Activated T-cell treated with anti-CD3 and anti-CD28 coated beads, Interleukin-2, amount 50 U/mL, for 72 hours (primary cell): Measurements from ENCODE around the gene ARL15. TPM values are rescaled to one million over a fixed set of nuclear protein-coding genes. Genes with fewer than 3 reads are reported as not detected.
A peak's percentile ranks its signal among the peaks of the same experiment; 100 is the strongest.

Experiments
- ATAC-seq, 2 donors: fragments of 150-1000 bp; cut with Tn5 transposase; replicated peaks in 1 of 2; 2 replicates each; pipeline ENCODE4 v1.10.0; 2021; ENCODE audit warnings: moderate library complexity in 2 of 2, mild to moderate bottlenecking in 1 of 2
- DNase-seq, 2 donors: peaks; one replicate each; pipeline ENCODE4 v3.0.0; 2021 to 2022; ENCODE audit warnings: mixed read lengths in 1 of 2
- H3K27ac Mint-ChIP-seq: one replicate; pipeline ENCODE4 v1.8.0; 2022; ENCODE audit warnings: mild to moderate bottlenecking, moderate library complexity, mixed read lengths
- H3K27me3 Mint-ChIP-seq: one replicate; pipeline ENCODE4 v1.8.0; 2022; ENCODE audit warnings: low read depth, mixed read lengths
- H3K36me3 Mint-ChIP-seq, 2 donors: one replicate each; pipeline ENCODE4 v1.8.0; 2022; ENCODE audit warnings: mixed read lengths in 2 of 2, mild to moderate bottlenecking in 1 of 2; ENCODE audit not compliant: insufficient read depth in 2 of 2
- H3K4me1 Mint-ChIP-seq: one replicate; pipeline ENCODE4 v1.8.0; 2022; ENCODE audit warnings: low read depth, mixed read lengths
- H3K4me3 Mint-ChIP-seq, 2 donors: one replicate each; pipeline ENCODE4 v1.8.0; 2022; ENCODE audit warnings: mild to moderate bottlenecking in 2 of 2, mixed read lengths in 2 of 2, moderate library complexity in 2 of 2
- H3K9me3 Mint-ChIP-seq, 2 donors: one replicate each; pipeline ENCODE4 v1.8.0; 2022; ENCODE audit warnings: mixed read lengths in 2 of 2
- total RNA-seq, 2 donors: library from RNA; stranded (reverse); gene quantifications; one replicate each; pipeline ENCODE4 v1.2.3, GENCODE V29; 2022

The ARL15 gene
- total RNA-seq, 2 donors from 2014 or later, result 7.8 to 8.3 TPM

DNA sequence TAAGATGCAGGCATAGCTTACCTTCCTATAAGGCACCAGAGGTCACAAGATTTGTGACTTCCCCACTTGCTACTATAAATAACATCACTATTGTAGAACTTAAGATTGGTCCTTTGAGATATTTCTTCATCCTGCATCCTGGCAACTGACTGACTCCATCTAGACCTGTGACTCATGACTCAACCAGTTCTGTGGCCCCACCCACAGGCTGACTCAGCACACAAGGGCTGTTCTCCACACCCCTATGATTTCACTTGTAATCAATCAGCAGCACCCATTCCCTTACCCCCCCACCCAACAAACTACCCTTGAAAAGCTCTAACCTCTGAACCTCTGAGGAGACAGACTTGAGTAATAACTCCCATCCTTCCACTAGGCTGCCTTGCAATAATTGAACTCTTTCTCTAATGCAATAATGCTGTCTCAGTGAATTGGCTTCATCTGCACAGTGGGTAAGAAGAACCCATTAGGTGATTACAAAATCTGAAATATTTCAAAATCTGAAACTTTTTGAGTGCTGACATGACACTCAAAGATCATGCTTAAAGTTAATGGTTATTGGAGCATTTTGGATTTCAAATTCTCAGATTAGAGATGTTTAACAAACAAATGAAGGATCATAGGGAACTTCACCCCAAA, 296.7 kb downstream of the ARL15 start:
- no peak overlapping the region for H3K27ac Mint-ChIP-seq
- peak; percentile 96 to 99 for ATAC-seq

DNA sequence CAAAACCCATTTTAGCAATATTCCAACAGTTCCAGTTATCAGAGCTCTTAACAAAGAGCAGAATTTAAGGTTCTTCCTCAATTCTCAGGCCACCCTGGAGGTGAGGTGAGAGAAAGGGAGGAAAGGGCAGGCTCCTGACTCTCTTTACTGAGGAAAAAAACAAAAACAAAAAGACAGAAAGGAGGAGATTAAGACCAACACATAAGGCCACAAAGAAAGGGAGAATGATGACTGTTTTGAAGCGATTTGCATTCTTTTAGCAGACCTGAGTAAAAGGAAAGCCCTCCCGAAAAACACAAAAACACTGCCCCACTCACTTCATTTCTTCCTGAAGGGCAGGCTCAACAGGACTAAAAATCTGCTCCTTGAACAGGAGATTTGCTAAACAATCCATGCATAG, 300.5 kb downstream of the ARL15 start:
- no peaks in the 10 kb centered on the region for H3K27me3 Mint-ChIP-seq
- no peak for ATAC-seq
- no peak overlapping the region for H3K4me3 Mint-ChIP-seq
- H3K9me3 Mint-ChIP-seq, result peaks cover 4 to 10% of the 10 kb centered on the region in 2 donors
- DNase-seq, result no peak
- peak overlapping the region; percentile 65 for H3K27ac Mint-ChIP-seq
- H3K36me3 Mint-ChIP-seq, result peaks cover 12 to 13% of the 10 kb centered on the region in 2 donors
- peaks cover 12% of the 10 kb centered on the region for H3K4me1 Mint-ChIP-seq

More for the DNA sequence above, 296.7 kb downstream of the ARL15 start:
- peak; percentile 69 for DNase-seq
- Mint-ChIP-seq H3K27me3 (no peaks in the 10 kb centered on the region), H3K9me3 (peaks cover 4 to 11% of the 10 kb centered on the region in 2 donors), H3K4me3 (no peak overlapping the region), H3K4me1 (peaks cover 12% of the 10 kb centered on the region), H3K36me3 (peaks cover 12 to 15% of the 10 kb centered on the region in 2 donors)

DNA sequence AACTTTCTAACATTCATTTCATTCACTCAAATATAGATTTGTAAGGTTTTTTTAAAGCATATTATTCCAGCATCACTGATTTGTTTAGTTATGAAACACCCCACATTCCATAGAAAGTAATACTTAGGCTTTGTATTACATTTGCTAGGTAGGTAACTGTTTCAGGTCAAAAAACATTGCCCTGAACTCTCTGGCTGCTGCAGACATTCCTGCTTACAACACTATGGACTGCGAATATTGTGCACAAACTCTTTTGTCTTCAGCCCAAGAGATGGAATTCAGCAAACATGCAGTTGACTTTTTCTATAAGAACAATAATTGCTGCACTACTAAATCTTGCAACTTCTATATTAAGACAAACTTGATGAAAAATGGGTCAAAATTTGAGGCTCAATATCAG, 301.0 kb downstream of the ARL15 start:
- no peak overlapping the region for H3K4me3 Mint-ChIP-seq
- peaks cover 4 to 7% of the 10 kb centered on the region in 2 donors for H3K9me3 Mint-ChIP-seq
- H3K27ac Mint-ChIP-seq, result peak overlapping the region; percentile 65
- H3K4me1 Mint-ChIP-seq, result peaks cover 12% of the 10 kb centered on the region
- ATAC-seq, result no peak
- no peak for DNase-seq
- H3K36me3 Mint-ChIP-seq, result peaks cover 8 to 9% of the 10 kb centered on the region in 2 donors
- H3K27me3 Mint-ChIP-seq, result no peaks in the 10 kb centered on the region

DNA sequence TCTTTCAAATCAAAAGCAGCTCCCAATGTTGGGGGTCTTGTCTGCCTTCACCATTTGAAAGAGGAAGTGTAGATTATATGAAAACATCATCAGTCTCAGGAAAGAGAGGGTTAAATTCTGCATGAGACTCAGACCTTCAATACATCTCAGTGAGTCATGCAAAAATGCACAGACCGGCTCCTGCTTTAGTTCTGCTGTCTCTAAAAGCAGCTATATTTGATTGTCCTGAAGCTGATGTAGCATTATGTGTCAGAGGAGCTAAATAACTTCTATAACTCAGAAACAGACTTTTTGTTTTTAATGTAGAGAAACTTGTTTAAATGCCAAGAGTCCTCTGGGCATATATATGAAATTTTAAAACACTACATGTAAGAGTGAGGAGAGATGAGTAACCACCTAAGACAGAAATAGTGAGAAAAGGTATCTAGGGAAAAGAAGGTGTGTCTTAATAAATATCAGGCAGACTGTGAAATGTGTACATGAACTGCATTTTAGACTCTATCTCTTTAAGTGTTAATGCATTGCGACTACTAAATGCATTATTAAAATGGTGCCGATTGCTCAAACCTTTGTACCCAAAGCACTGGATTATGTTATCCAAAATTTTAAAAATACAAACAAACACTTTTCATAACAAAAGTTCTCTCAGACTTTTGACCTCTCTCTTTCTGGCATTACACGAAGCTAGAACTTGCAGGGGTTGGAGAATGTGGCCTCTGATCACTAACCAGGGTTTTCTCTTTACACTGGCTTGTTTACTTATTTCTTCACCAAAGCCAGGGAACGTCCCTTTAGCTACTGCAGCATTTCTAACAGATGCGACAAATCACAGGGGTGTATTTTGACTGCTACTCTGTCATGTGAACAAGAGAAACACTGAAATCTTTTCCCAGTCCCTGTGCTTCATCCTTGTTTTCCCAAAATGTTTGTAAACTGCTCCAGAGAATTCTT, 302.3 kb downstream of the ARL15 start:
- H3K27me3 Mint-ChIP-seq, result no peaks in the 10 kb centered on the region
- H3K9me3 Mint-ChIP-seq, result no peaks in the 10 kb centered on the region
- H3K36me3 Mint-ChIP-seq, result no peaks in the 10 kb centered on the region
- no peak for ATAC-seq
- peaks cover 2% of the 10 kb centered on the region for H3K4me1 Mint-ChIP-seq
- no peak for DNase-seq
- H3K27ac Mint-ChIP-seq, result no peak overlapping the region
- no peak overlapping the region for H3K4me3 Mint-ChIP-seq

DNA sequence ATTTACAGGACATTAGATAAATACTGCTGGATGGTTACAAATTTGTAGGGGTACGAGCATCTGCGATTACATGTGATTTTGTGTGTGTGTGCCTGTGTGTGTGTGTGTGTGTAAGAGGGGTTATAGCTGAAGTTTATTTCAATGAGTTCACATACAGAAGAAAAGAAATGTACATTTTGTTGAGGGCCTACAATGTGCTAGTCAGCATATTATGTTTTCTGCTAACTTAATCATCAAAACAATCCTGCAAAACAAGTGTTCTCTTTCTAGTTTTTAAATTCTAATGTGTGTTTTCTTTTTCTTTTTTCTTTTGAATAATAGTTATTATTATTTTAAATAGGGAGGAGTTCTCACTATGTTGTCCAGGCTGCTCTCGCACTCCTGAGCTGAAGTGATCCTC, 305.7 kb downstream of the ARL15 start:
- no peak overlapping the region for H3K27ac Mint-ChIP-seq
- no peaks in the 10 kb centered on the region for H3K27me3 Mint-ChIP-seq
- no peak for DNase-seq
- no peak for ATAC-seq
- H3K9me3 Mint-ChIP-seq, result no peaks in the 10 kb centered on the region
- no peaks in the 10 kb centered on the region for H3K36me3 Mint-ChIP-seq
- H3K4me3 Mint-ChIP-seq, result no peak overlapping the region
- H3K4me1 Mint-ChIP-seq, result no peaks in the 10 kb centered on the region

DNA sequence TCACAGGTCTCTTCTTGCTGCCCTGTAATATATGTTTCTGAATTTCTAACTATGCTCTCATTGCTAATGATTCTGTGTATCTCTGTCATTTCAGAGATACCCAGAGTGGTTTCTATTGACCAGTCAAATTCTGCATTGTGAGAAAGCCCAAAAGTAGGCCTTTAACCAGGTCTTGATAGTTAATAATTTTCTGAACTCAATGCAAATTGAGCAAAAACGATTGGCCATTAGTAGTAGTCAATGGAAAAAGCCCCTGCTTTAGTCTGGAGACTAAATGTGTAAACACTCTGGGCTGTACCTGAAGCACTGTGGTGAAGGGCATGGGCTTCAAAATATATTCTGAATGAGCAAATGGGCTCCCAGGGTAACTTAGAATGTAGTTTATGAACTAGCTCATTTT, 307.6 kb downstream of the ARL15 start:
- Mint-ChIP-seq H3K27ac (no peak overlapping the region), H3K27me3 (no peaks in the 10 kb centered on the region), H3K36me3 (peaks cover 0 to 3% of the 10 kb centered on the region in 2 donors), H3K4me1 (no peaks in the 10 kb centered on the region), H3K9me3 (no peaks in the 10 kb centered on the region), H3K4me3 (no peak overlapping the region)
- ATAC-seq (no peak), DNase-seq (no peak)

DNA sequence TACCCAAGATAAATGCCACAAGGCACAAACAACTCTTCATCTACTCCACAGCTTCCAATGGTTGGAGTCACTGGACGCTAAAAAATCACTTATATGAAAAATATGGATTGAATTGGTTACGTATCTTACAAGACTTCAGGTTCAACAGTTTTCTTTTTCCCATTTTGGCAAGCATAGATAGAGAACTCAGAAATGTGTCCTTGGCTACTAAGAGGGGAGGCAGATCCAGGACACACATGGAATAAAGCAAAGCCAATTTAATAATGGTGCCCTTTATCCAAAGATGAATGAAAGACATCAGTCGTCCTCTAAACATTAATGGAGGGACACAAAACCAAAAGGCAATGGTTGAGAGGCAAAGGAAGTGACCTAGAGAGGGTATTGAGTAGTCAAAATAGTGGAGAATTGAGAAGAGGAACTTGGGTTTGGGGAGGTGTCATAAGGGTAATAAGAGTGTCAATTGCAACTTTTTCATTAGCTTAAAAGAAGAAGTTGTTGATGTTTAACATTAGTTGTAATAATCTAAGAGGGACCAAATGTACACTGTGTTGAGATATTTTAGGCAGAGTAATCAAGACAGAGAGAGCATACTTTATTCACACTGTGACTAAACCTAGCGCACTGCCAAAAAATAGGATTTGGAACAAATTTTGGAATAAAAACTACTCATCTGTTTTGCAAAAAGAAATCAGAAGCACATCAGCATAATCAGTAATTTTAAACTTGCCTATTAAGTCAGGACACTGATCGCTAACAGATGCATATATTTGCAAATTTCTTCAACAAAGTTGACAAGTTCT, 308.2 kb downstream of the ARL15 start:
- Mint-ChIP-seq H3K36me3 (peaks cover 0 to 3% of the 10 kb centered on the region in 2 donors), H3K9me3 (no peaks in the 10 kb centered on the region), H3K27me3 (no peaks in the 10 kb centered on the region), H3K4me3 (no peak overlapping the region), H3K27ac (no peak overlapping the region), H3K4me1 (no peaks in the 10 kb centered on the region)
- no peak for ATAC-seq
- DNase-seq, result no peak

DNA sequence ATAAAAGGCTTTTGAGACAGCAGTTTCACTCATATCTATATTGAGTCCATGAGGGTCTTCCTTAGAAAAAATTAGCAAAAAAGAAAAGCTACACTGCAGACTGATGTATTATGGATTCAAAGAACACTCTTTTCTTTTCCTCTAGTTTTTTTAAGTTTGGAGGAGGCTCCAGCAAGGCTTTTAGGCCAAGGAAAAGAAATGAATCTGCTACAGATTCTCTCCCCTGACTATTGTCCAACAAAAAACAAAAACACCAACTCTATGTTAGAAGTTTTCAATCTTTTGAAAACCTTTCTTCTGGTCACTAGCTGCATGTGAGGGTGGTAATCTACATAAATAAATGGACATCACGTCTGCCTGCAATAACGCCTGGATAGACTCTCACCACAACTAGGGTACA, 310.4 kb downstream of the ARL15 start:
- no peaks in the 10 kb centered on the region for H3K4me1 Mint-ChIP-seq
- ATAC-seq (no peak), DNase-seq (no peak)
- H3K27ac Mint-ChIP-seq, result no peak overlapping the region
- H3K4me3 Mint-ChIP-seq, result no peak overlapping the region
- no peaks in the 10 kb centered on the region for H3K27me3 Mint-ChIP-seq
- H3K36me3 Mint-ChIP-seq, result peaks cover 0 to 3% of the 10 kb centered on the region in 2 donors
- no peaks in the 10 kb centered on the region for H3K9me3 Mint-ChIP-seq

DNA sequence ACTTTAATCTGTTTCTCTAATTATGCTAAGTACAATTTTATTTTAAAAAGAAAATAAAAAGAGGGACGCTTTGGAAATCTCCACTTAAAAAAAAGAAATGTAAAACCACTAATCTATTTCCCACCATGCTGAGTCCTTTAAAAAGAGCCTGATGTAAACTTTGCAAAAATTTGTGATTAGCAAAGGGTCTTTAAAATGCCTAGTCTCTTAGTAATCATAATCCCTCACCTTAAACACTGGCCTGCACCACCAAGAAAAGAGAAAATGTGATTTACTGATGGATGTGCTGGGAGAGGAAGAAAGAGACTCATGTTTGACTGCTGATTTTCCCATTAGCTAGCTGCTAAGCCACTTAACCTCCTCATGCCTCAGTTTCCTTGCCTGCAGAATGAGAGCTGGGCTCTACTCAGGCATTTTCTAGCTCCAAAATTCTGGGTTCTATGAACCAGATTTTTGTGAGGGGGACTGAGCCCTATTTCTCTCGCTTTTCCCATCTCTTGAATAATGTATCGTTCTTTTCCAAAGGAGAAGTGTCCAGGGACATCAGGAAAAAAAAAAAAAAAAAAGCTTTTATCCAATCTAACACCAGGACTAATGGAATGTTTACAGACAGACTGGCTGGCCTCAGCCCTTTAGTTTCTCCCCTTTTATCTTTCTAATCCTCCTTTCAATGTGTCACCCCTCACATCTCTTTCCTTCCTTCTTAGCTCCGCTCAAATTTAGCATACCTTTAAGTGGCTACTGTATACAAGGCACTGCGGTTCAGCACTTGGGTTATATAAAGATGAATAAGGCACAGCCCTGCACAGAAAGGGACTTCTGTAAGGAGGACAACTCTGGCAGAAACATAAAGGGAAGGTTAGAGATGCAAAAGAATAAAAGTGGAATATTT, 312.4 kb downstream of the ARL15 start:
- DNase-seq, result no peak
- H3K36me3 Mint-ChIP-seq, result peaks cover 0 to 5% of the 10 kb centered on the region in 2 donors
- H3K4me1 Mint-ChIP-seq, result peaks cover 17% of the 10 kb centered on the region
- H3K27me3 Mint-ChIP-seq, result no peaks in the 10 kb centered on the region
- no peak overlapping the region for H3K4me3 Mint-ChIP-seq
- peaks cover 0 to 1% of the 10 kb centered on the region in 2 donors for H3K9me3 Mint-ChIP-seq
- H3K27ac Mint-ChIP-seq, result no peak overlapping the region
- no peak for ATAC-seq

DNA sequence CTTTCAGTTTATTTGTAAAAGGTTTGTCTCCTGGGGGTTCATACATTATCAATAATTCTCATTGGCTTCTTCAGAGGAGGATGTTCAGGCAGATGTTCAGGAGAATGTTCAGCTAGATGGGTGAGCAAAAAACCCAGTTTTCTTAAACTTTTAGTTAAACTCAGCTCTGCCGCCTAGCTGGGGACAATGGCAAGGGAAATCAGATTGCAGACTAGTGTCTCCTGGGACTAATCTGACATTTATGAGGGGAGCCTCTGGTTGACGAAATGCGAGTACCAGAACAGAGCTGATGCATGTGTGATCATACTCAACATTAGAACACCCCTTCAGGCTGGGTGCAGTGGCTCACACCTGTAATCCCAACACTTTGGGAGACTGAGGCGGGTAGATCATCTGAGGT, 314.4 kb downstream of the ARL15 start:
- Mint-ChIP-seq H3K4me3 (no peak overlapping the region), H3K36me3 (peaks cover 0 to 5% of the 10 kb centered on the region in 2 donors), H3K4me1 (peaks cover 17% of the 10 kb centered on the region), H3K9me3 (peaks cover 0 to 1% of the 10 kb centered on the region in 2 donors), H3K27me3 (no peaks in the 10 kb centered on the region), H3K27ac (peak overlapping the region; percentile 45)
- ATAC-seq (no peak), DNase-seq (no peak)

DNA sequence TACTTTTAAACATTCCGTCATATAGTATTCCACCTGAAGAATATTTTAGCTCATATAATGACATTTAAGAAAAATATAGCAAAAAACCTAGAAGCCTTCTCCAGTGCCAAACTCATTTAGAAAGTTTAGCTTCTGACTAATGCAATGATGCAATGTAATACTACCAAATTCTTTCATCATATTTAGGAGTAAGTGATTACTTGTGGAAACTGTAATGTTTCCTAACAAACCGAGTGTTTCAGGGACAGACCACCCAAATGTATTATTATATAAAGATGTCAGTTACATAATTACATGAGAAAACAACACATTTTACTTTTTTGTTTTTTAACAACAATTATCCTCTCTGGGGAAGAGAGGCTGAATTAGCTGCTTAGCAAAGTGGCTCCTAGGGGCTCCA, 316.2 kb downstream of the ARL15 start:
- Mint-ChIP-seq H3K4me3 (peak overlapping the region; percentile 8 to 31), H3K27ac (peak overlapping the region; percentile 84), H3K9me3 (peaks cover 0 to 1% of the 10 kb centered on the region in 2 donors), H3K27me3 (no peaks in the 10 kb centered on the region), H3K36me3 (peaks cover 0 to 5% of the 10 kb centered on the region in 2 donors), H3K4me1 (peaks cover 17% of the 10 kb centered on the region)
- DNase-seq (no peak), ATAC-seq (peak; percentile 81 to 86)

DNA sequence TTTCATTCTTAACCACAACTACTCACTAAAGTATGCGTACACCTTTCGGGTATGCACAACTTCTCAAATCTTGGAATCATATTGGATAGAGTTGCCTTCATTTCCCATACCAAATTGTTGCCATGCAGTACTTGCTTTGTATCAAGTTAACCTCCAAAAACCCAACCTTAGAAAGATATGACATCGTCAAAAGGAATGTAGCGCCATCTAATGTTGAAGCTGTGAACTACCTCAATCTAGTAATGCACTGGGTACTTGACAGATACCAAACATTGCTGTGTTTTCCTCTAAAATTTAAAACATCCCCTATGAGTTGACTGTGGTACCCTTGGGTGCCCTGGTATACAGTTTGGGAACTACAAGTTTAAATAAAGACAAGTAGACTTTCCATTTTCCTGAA, 318.4 kb downstream of the ARL15 start:
- peak in 1 of 2 donors; percentile 31 for DNase-seq

More for the DNA sequence above, 318.4 kb downstream of the ARL15 start:
- peaks cover 0 to 3% of the 10 kb centered on the region in 2 donors for H3K36me3 Mint-ChIP-seq
- no peak overlapping the region for H3K4me3 Mint-ChIP-seq
- peaks cover 0 to 1% of the 10 kb centered on the region in 2 donors for H3K9me3 Mint-ChIP-seq
- H3K4me1 Mint-ChIP-seq, result peaks cover 17% of the 10 kb centered on the region
- H3K27ac Mint-ChIP-seq, result no peak overlapping the region
- ATAC-seq, result peak in 1 of 2 donors; percentile 26
- H3K27me3 Mint-ChIP-seq, result no peaks in the 10 kb centered on the region
